Sigmoid colon (tissue), 7 donors: ENCODE results near the gene NSUN6. TPM values are rescaled to one million over a fixed set of nuclear protein-coding genes. Genes with fewer than 3 reads are reported as not detected.

Experiments
- DNase-seq: peaks from one replicate; pipeline ENCODE4 v3.0.0-alpha.2; 2019
- H3K27ac ChIP-seq, 4 donors: fragments of 200-600 bp; sonication (generic); one replicate each; pipeline ENCODE4 v1.5.1; 2016 to 2019; ENCODE audit warnings: mild to moderate bottlenecking in 1 of 4
- H3K27me3 ChIP-seq, 3 donors: fragments of 200-600 bp; sonication (generic); one replicate each; pipeline ENCODE4 v1.5.1; 2019; ENCODE audit warnings: mild to moderate bottlenecking in 1 of 3
- H3K36me3 ChIP-seq, 4 donors: fragments of 200-600 bp; sonication (generic); one replicate each; pipeline ENCODE4 v1.5.1; 2016 to 2019
- H3K4me1 ChIP-seq, 4 donors: fragments of 200-600 bp; sonication (generic); one replicate each; pipeline ENCODE4 v1.5.1; 2017 to 2019
- H3K4me3 ChIP-seq, 4 donors: fragments of 200-600 bp; sonication (generic); one replicate each; pipeline ENCODE4 v1.5.1; 2017 to 2019; ENCODE audit warnings: mild to moderate bottlenecking in 2 of 4, moderate library complexity in 1 of 4
- H3K9me3 ChIP-seq, 4 donors: fragments of 200-600 bp in 3 of 4; sonication (generic) in 3 of 4; one replicate each; pipeline versions ENCODE4 v1.5.1 to v1.6.1; 2013 to 2019
- EP300 ChIP-seq, 4 donors: sonication (generic); formaldehyde crosslinking; IDR thresholded peaks; one replicate each; pipeline ENCODE4 v1.6.1; 2017; ENCODE audit warnings: antibody characterized with exemption in 4 of 4
- POLR2A ChIP-seq, 2 donors: fragments of 450-650 bp; IDR thresholded peaks; one replicate each; pipeline ENCODE4 v1.6.1; 2016; ENCODE audit warnings: antibody characterized with exemption in 2 of 2, mild to moderate bottlenecking in 2 of 2, moderate library complexity in 2 of 2
- POLR2AphosphoS5 ChIP-seq, 4 donors: sonication (generic); formaldehyde crosslinking; IDR thresholded peaks; one replicate each; pipeline ENCODE4 v1.6.1; 2017; ENCODE audit warnings: antibody characterized with exemption in 4 of 4
- WGBS, 2 donors: extraction: QIAGEN DNeasy Blood & Tissue Kit; methylation state at CpG; one replicate each; pipeline ENCODE4 v1.1.7; 2013; 5-methylcytosine and 5-hydroxymethylcytosine counted together
- intact Hi-C: fragments of 100-400 bp; cut with DNase I; formaldehyde crosslinking; loops from one replicate; pipeline ENCODE4 v1.15.1; 2023
- polyA plus RNA-seq, 3 donors: library from polyadenylated mRNA; stranded (reverse); fragments of 200-250 nt; gene quantifications; one replicate each; pipeline ENCODE4 v1.2.3, GENCODE V29; 2013
- total RNA-seq, 4 donors: library from RNA; depleted of rRNA; stranded (reverse); fragments of >200 nt; gene quantifications; one replicate each; pipeline ENCODE4 v1.1.0, GENCODE V29; 2016
- TF ChIP-seq, protein P1 (sequence below), 4 experiments: fragments of 450-650 bp in 3 of 4; fragments of 200-600 bp in 1 of 4; IDR thresholded peaks; one replicate each; pipeline ENCODE4 v1.5.1; 2016 to 2019; ENCODE audit warnings: antibody characterized with exemption in 4 of 4, mild to moderate bottlenecking in 3 of 4, moderate library complexity in 2 of 4
- donor health status: healthy with polysubstance abuse.
- donor health status: Bipolar disorder and iron deficiency.
- donor health status: healthy.

NSUN6 gene
- total and polyA plus RNA-seq, 7 donors, result 4.4 to 20.2 (median 7.3) TPM

GRCh38 chr10:18660816-18661431 is 9.5 kb upstream of the NSUN6 start:
- 69 to 86% methylated on average over 19 of the region's 19 CpGs for WGBS, 2 donors
- Histone ChIP-seq H3K27me3 (no peaks in the 10 kb centered on the region), H3K36me3 (no peaks in the 10 kb centered on the region), H3K27ac (peak overlapping the region in 2 of 4 donors; percentile 94 to 97), H3K4me1 (peaks cover 0 to 42% (median 32%) of the 10 kb centered on the region in 4 donors), H3K4me3 (peak overlapping the region in 2 of 4 donors; percentile 92 to 93), H3K9me3 (no peaks in the 10 kb centered on the region)
- intact Hi-C loops, result no loop called here
- TF ChIP-seq POLR2A (IDR thresholded peaks at IDR 0.05), result no peak
- TF ChIP-seq EP300 (IDR thresholded peaks at IDR 0.05), result no peak
- no peak for TF ChIP-seq POLR2AphosphoS5 (IDR thresholded peaks at IDR 0.05)
- TF ChIP-seq, protein P1, sequence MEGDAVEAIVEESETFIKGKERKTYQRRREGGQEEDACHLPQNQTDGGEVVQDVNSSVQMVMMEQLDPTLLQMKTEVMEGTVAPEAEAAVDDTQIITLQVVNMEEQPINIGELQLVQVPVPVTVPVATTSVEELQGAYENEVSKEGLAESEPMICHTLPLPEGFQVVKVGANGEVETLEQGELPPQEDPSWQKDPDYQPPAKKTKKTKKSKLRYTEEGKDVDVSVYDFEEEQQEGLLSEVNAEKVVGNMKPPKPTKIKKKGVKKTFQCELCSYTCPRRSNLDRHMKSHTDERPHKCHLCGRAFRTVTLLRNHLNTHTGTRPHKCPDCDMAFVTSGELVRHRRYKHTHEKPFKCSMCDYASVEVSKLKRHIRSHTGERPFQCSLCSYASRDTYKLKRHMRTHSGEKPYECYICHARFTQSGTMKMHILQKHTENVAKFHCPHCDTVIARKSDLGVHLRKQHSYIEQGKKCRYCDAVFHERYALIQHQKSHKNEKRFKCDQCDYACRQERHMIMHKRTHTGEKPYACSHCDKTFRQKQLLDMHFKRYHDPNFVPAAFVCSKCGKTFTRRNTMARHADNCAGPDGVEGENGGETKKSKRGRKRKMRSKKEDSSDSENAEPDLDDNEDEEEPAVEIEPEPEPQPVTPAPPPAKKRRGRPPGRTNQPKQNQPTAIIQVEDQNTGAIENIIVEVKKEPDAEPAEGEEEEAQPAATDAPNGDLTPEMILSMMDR (IDR thresholded peaks at IDR 0.05), result no peak
- no peak for DNase-seq

GRCh38 chr10:18659819-18660535 is 8.6 kb upstream of the NSUN6 start:
- TF ChIP-seq POLR2A (IDR thresholded peaks at IDR 0.05) (no peak), POLR2AphosphoS5 (IDR thresholded peaks at IDR 0.05) (peak in 1 of 4 donors; percentile 17)
- TF ChIP-seq, protein P1 (IDR thresholded peaks at IDR 0.05), result no peak
- intact Hi-C loops, result loop anchor here (1.0 kb wide), 1 partner anchor 9 kb away; the partner anchor contains the start of gene NSUN6
- Histone ChIP-seq H3K27ac (peak overlapping the region; percentile 94 to 97 (median 97)), H3K36me3 (no peaks in the 10 kb centered on the region), H3K27me3 (no peaks in the 10 kb centered on the region), H3K4me1 (peaks cover 0 to 35% (median 29%) of the 10 kb centered on the region in 4 donors), H3K9me3 (no peaks in the 10 kb centered on the region), H3K4me3 (peak overlapping the region; percentile 62 to 98 (median 92))
- DNase-seq, result no peak
- WGBS, 2 donors, result 0 to 1% methylated on average over 23 of the region's 23 CpGs

DNA sequence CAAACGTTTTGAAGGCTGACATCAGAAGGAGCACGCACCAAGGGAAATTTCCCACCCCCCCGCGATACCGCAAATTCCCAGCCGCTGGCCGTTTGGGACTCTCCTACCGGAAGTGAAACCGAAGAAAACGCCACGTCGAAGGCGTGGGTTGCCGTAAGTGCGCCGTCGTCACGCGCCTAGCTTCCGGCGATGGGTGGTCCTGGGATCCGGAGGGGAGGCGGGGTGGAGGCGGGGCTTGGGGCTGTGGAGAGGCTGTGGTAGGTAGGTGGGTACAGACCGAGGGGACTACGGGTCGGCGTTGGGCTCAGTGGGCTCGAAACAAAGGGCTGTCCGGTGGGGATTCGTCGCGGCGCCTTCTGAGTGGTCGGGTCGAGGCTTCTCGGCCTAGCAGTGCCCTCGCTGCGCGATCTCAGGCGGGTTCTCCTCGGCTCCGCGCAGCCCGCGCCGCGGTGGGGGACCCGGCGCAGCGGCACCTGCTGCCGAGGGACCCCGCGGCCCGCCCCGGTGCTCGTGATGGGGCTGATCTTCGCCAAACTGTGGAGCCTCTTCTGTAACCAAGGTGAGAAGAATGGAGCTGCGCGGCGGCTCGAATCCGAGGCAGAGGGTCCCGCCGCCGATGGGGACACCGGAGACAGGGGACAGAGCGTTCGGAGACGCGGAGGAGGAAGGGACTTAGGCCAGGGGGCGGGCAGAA is 7.9 kb upstream of the NSUN6 start, which contains the start of gene ARL5B:
Gene ARL5B (plus strand): TSS at position 307 of the 694 bp plus-strand sequence. CDS start 207 bp downstream, at position 514.
- Histone ChIP-seq H3K9me3 (no peaks in the 10 kb centered on the region), H3K4me1 (peaks cover 0 to 31% (median 29%) of the 10 kb centered on the region in 4 donors), H3K36me3 (no peaks in the 10 kb centered on the region), H3K4me3 (peak within 1 kb of the TSS; percentile 62 to 98 (median 92)), H3K27ac (peak within 1 kb of the TSS; percentile 94 to 97 (median 97)), H3K27me3 (no peaks in the 10 kb centered on the region)
- 0% methylated on average over 72 of the region's 72 CpGs for WGBS, 2 donors
- TF ChIP-seq POLR2AphosphoS5 (IDR thresholded peaks at IDR 0.05) (peak; percentile 88 to 98 (median 93)), EP300 (IDR thresholded peaks at IDR 0.05) (peak in 3 of 4 donors; percentile 16 to 97 (median 86)), POLR2A (IDR thresholded peaks at IDR 0.05) (peak; percentile 45 to 90)
- TF ChIP-seq, protein P1 (IDR thresholded peaks at IDR 0.05), result no peak
- intact Hi-C loops, result loop anchor here (1.0 kb wide), 1 partner anchor 8 kb away; the partner anchor contains the start of gene NSUN6
- peak; percentile 99 for DNase-seq

DNA sequence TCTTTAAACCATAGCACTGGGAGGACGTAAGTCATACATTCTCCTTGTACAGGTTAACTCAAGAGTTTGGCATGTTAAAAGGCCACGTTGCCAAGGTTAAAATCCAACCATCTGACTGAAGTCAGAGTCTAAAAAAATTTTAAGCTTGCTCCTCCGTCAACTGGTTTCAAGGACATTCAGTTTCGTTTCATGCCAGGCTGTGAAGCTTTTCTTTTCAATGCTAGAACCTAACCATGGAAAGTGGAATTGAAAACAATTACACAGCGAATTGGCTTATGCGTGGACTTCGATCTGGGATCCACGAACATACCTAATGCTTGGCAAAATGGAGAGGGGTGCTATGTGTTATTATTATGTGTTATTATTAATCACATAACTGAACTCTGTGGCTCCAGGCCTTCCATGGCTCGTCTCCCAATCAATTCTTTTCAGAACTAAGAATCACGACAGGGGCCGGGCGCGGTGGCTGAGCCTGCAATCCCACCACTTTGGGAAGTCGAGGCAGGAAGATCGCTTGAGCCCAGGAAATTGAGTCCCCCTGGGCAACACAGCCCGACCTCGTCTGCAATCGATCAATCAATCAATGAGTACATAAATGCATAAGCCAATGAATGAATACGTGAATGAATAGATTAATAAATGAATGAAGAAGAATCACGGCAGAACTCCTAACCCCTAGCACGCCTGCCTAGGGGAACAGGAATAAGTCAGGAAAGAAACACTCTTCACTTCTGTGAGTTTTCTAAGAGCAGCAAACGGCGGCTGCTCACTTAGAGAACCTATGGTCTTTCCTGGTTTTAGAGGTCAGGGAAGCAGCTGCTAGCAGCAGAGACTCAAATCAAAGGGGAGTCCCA is 7.1 kb upstream of the NSUN6 start:
- intact Hi-C loops, result loop anchor here (1.0 kb wide), 1 partner anchor 7 kb away; the partner anchor contains the start of gene NSUN6
- no peaks in the 10 kb centered on the region for H3K36me3 ChIP-seq
- H3K4me1 ChIP-seq, result peaks cover 0 to 31% (median 29%) of the 10 kb centered on the region in 4 donors
- WGBS, 2 donors, result 2 to 20% methylated on average over 23 of the region's 23 CpGs
- TF ChIP-seq POLR2AphosphoS5 (IDR thresholded peaks at IDR 0.05), result peak in 2 of 4 donors; percentile 25 to 40
- TF ChIP-seq, protein P1 (IDR thresholded peaks at IDR 0.05), result no peak
- no peak for TF ChIP-seq POLR2A (IDR thresholded peaks at IDR 0.05)
- TF ChIP-seq EP300 (IDR thresholded peaks at IDR 0.05), result no peak
- no peaks in the 10 kb centered on the region for H3K9me3 ChIP-seq
- no peaks in the 10 kb centered on the region for H3K27me3 ChIP-seq
- H3K4me3 ChIP-seq, result peak overlapping the region; percentile 62 to 98 (median 92)
- DNase-seq, result no peak
- H3K27ac ChIP-seq, result peak overlapping the region; percentile 94 to 97 (median 97)
